ENCODE measurements around the gene SMIM29.

The SMIM29 gene

GRCh38 chr6:34223381-34223955 is 25.3 kb downstream of the SMIM29 start:
- DNase-seq (ENCODE audit: low read depth in 2 of 2): peak in 1 of 2 donors; percentile 33
- peak overlapping the region; percentile 23 to 35 for H3K4me3 ChIP-seq (replicated peaks in 1 of 2; ENCODE audit: low read depth in 2 of 2, low read length in 2 of 2)
- TF ChIP-seq, protein P1, sequence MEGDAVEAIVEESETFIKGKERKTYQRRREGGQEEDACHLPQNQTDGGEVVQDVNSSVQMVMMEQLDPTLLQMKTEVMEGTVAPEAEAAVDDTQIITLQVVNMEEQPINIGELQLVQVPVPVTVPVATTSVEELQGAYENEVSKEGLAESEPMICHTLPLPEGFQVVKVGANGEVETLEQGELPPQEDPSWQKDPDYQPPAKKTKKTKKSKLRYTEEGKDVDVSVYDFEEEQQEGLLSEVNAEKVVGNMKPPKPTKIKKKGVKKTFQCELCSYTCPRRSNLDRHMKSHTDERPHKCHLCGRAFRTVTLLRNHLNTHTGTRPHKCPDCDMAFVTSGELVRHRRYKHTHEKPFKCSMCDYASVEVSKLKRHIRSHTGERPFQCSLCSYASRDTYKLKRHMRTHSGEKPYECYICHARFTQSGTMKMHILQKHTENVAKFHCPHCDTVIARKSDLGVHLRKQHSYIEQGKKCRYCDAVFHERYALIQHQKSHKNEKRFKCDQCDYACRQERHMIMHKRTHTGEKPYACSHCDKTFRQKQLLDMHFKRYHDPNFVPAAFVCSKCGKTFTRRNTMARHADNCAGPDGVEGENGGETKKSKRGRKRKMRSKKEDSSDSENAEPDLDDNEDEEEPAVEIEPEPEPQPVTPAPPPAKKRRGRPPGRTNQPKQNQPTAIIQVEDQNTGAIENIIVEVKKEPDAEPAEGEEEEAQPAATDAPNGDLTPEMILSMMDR (IDR thresholded peaks at IDR 0.05; ENCODE audit: low read depth, low read length): no peak

DNA sequence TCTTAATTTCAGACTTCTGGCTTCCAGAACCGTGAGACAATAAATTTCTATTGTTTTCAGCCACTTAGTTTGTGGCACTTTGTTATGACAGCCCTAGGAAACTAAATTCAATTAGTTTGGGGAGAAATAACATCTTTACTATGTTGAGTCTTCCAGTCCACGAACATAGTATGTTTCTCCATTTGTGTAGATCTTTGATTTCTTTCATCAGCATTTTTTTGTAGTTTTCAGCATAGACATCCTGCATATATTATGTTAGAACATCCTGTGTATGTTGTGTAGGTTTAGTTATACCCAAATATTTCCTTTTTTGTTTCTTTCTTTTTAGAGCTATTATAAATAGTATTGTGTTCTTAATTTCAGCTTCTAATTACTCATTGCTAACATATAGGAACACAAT is 30.1 kb downstream of the SMIM29 start:
- TF ChIP-seq, protein P1 (IDR thresholded peaks at IDR 0.05; ENCODE audit: low read depth, low read length): no peak
- DNase-seq (ENCODE audit: low read depth in 2 of 2): no peak
- no peak overlapping the region for H3K4me3 ChIP-seq (replicated peaks in 1 of 2; ENCODE audit: low read depth in 2 of 2, low read length in 2 of 2)

GRCh38 chr6:34213772-34214171 is 35.0 kb downstream of the SMIM29 start:
- H3K4me3 ChIP-seq (replicated peaks in 1 of 2; ENCODE audit: low read depth in 2 of 2, low read length in 2 of 2): no peak overlapping the region
- TF ChIP-seq, protein P1 (IDR thresholded peaks at IDR 0.05; ENCODE audit: low read depth, low read length): no peak
- DNase-seq (ENCODE audit: low read depth in 2 of 2): no peak

GRCh38 chr6:34207695-34208443 is 40.9 kb downstream of the SMIM29 start:
- DNase-seq (ENCODE audit: low read depth in 2 of 2): no peak
- TF ChIP-seq, protein P1 (IDR thresholded peaks at IDR 0.05; ENCODE audit: low read depth, low read length): no peak
- no peak overlapping the region for H3K4me3 ChIP-seq (replicated peaks in 1 of 2; ENCODE audit: low read depth in 2 of 2, low read length in 2 of 2)

DNA sequence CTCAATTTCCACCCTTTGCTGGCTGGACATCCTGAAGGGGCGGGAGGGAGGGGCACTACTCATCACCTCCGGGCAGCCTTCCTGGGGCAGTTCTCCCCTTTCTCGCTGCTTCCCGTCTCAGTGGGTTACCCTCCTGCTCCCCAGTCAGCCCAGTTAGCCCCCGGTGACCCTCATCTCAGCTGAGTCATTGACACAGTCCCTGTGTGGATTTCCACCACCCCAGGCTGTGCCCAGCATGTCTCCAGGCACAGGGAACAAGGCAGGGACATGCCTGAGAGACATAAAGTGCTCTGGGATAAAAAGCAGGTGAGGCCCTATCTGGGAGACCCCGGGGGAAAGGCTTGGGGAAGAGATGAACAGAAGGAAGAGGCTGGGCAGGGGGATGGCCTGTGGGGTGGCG is 42.1 kb downstream of the SMIM29 start:
- TF ChIP-seq, protein P1 (IDR thresholded peaks at IDR 0.05; ENCODE audit: low read depth, low read length): no peak
- H3K4me3 ChIP-seq (replicated peaks in 1 of 2; ENCODE audit: low read depth in 2 of 2, low read length in 2 of 2): no peak overlapping the region
- DNase-seq (ENCODE audit: low read depth in 2 of 2): no peak

GRCh38 chr6:34205916-34206315 is 42.9 kb downstream of the SMIM29 start:
- H3K4me3 ChIP-seq (replicated peaks in 1 of 2; ENCODE audit: low read depth in 2 of 2, low read length in 2 of 2): no peak overlapping the region
- TF ChIP-seq, protein P1 (IDR thresholded peaks at IDR 0.05; ENCODE audit: low read depth, low read length): no peak
- DNase-seq (ENCODE audit: low read depth in 2 of 2): no peak

Data from cardiac fibroblast (primary cell).